ENCODE results near the gene GPR3.

DNA sequence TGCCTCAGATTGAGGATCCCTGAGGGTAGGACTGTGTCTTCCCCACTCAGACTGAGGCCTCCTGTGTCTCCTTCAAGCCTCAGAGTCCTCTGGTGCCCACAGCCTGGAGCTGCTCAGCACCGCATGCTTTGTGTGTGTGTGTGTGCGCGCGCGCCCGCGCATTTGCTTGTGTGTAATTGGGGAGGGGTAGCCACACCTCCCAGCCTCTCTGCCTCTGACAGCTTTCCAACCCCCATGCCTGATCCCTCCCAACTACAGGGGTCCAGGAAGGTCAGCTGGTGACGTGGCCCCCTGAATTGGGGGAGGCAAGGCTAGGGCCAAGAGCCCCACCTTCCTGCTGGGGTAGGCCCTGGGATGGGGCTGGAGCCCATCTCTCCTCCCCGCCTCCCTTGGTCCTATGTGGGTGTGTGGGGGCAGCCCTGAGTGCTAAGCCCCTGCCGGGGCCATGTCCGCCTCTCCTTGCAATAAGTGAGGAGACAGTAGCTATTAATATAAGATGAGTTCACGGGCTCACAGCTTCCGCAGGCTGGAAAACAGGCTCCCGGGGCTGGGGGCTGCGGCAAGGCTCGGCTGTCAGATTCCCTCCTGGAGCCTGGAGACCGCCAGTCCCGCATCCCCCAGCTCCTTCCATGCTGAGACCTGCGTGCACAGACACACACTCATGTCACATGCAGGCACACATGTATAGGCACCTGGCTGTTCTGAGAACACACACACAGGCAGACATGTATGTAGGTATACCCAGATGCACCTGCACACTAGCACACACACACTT is 7.0 kb downstream of the GPR3 start:
- TF ChIP-seq, protein P1, sequence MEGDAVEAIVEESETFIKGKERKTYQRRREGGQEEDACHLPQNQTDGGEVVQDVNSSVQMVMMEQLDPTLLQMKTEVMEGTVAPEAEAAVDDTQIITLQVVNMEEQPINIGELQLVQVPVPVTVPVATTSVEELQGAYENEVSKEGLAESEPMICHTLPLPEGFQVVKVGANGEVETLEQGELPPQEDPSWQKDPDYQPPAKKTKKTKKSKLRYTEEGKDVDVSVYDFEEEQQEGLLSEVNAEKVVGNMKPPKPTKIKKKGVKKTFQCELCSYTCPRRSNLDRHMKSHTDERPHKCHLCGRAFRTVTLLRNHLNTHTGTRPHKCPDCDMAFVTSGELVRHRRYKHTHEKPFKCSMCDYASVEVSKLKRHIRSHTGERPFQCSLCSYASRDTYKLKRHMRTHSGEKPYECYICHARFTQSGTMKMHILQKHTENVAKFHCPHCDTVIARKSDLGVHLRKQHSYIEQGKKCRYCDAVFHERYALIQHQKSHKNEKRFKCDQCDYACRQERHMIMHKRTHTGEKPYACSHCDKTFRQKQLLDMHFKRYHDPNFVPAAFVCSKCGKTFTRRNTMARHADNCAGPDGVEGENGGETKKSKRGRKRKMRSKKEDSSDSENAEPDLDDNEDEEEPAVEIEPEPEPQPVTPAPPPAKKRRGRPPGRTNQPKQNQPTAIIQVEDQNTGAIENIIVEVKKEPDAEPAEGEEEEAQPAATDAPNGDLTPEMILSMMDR (IDR thresholded peaks at IDR 0.05; ENCODE audit: insufficient read depth, low read depth, low read length), result no peak
- TF ChIP-seq EZH2 (IDR thresholded peaks at IDR 0.05; ENCODE audit: insufficient read depth, low read length), result no peak
